ENCODE measurements around the gene IKZF1.

IKZF1 gene

DNA sequence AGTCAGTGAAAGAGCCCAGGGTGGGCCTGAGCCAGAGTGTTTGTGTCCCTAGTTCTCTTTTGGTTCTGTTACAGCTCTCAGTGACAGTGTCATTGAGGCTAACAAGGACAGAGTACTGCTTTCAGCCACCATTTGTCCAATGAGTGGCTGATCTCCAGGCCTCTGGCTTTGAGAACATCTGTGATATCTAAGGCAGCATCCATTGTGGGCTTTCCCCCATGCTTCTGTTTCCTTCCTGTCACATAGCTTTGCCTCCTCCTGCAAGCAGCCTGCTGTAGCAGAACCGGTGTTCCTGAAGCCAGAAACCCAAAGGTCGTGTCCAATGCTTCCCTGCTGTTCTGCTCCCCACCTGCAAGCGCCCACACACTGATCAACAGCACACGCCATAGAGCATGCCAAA, 68.4 kb downstream of the IKZF1 start:
- Histone ChIP-seq H3K27ac (ENCODE audit: poor library complexity, severe bottlenecking) (no peak overlapping the region), H3K4me1 (ENCODE audit: insufficient read depth, poor library complexity, severe bottlenecking) (no peaks in the 10 kb centered on the region), H3K4me3 (ENCODE audit: severe bottlenecking) (no peak overlapping the region), H3K36me3 (ENCODE audit: low read depth) (no peaks in the 10 kb centered on the region), H3K27me3 (ENCODE audit: insufficient read depth, poor library complexity, severe bottlenecking) (peaks cover 9% of the 10 kb centered on the region), H3K9me3 (ENCODE audit: severe bottlenecking) (peaks cover 4% of the 10 kb centered on the region)
- no peak for ATAC-seq (ENCODE audit: low read depth)
- DNase-seq (ENCODE audit: low spot score), result no peak
- TF ChIP-seq, protein P1, sequence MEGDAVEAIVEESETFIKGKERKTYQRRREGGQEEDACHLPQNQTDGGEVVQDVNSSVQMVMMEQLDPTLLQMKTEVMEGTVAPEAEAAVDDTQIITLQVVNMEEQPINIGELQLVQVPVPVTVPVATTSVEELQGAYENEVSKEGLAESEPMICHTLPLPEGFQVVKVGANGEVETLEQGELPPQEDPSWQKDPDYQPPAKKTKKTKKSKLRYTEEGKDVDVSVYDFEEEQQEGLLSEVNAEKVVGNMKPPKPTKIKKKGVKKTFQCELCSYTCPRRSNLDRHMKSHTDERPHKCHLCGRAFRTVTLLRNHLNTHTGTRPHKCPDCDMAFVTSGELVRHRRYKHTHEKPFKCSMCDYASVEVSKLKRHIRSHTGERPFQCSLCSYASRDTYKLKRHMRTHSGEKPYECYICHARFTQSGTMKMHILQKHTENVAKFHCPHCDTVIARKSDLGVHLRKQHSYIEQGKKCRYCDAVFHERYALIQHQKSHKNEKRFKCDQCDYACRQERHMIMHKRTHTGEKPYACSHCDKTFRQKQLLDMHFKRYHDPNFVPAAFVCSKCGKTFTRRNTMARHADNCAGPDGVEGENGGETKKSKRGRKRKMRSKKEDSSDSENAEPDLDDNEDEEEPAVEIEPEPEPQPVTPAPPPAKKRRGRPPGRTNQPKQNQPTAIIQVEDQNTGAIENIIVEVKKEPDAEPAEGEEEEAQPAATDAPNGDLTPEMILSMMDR (IDR thresholded peaks at IDR 0.05; ENCODE audit: poor library complexity, severe bottlenecking), result no peak

DNA sequence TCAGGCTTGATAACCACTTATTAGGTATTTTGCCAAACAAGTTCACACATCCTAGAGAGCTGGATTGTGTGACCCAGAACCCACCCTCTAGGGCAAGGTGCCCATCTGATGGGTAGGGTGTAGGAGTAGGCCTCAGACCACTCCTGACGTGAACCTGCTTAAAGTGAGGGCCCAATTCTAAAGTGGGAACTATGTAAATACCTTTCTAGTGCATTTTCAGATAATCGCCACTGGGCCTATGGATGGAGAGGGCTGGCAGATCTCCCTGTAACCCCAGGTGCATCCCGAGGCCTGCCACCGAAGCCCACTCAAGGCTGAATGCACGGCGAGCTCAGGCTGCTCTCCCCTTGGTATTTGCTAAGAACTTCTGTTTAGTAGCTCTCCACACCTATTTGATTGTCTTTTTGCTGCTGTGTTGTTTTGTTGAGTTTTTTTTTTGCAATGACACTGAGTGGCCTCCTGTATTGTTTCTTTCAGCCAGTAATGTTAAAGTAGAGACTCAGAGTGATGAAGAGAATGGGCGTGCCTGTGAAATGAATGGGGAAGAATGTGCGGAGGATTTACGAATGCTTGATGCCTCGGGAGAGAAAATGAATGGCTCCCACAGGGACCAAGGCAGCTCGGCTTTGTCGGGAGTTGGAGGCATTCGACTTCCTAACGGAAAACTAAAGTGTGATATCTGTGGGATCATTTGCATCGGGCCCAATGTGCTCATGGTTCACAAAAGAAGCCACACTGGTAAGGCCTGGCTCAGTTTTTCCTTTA, 71.7 kb downstream of the IKZF1 start:
- Histone ChIP-seq H3K4me1 (ENCODE audit: insufficient read depth, poor library complexity, severe bottlenecking) (peaks cover 5% of the 10 kb centered on the region), H3K36me3 (ENCODE audit: low read depth) (no peaks in the 10 kb centered on the region), H3K9me3 (ENCODE audit: severe bottlenecking) (no peaks in the 10 kb centered on the region), H3K4me3 (ENCODE audit: severe bottlenecking) (no peak overlapping the region), H3K27ac (ENCODE audit: poor library complexity, severe bottlenecking) (no peak overlapping the region), H3K27me3 (ENCODE audit: insufficient read depth, poor library complexity, severe bottlenecking) (no peaks in the 10 kb centered on the region)
- TF ChIP-seq, protein P1 (IDR thresholded peaks at IDR 0.05; ENCODE audit: poor library complexity, severe bottlenecking), result no peak
- DNase-seq (ENCODE audit: low spot score) (no peak), ATAC-seq (ENCODE audit: low read depth) (no peak)

DNA sequence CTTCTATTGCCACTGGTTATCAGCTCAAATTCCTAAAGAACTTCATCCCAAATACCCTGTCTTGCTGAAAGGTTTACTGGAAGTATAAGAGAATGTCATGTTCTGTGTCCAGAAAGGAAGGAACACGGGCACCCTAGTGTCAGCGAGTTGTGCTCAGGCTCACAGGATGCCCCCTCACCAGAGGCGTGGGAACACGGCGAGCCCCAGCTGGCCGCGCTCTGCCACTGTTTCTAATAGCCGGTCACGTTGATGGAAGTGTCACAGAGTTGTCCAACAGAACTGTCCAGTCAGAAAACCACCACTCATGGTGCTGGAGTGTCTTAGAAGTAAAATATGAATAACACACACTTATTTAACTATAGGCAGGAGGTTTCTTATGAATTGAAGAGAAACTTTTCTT, 72.8 kb downstream of the IKZF1 start:
- DNase-seq (ENCODE audit: low spot score) (no peak), ATAC-seq (ENCODE audit: low read depth) (no peak)
- Histone ChIP-seq H3K27ac (ENCODE audit: poor library complexity, severe bottlenecking) (no peak overlapping the region), H3K4me1 (ENCODE audit: insufficient read depth, poor library complexity, severe bottlenecking) (peaks cover 5% of the 10 kb centered on the region), H3K4me3 (ENCODE audit: severe bottlenecking) (no peak overlapping the region), H3K27me3 (ENCODE audit: insufficient read depth, poor library complexity, severe bottlenecking) (no peaks in the 10 kb centered on the region), H3K36me3 (ENCODE audit: low read depth) (no peaks in the 10 kb centered on the region), H3K9me3 (ENCODE audit: severe bottlenecking) (no peaks in the 10 kb centered on the region)
- TF ChIP-seq, protein P1 (IDR thresholded peaks at IDR 0.05; ENCODE audit: poor library complexity, severe bottlenecking), result no peak

DNA sequence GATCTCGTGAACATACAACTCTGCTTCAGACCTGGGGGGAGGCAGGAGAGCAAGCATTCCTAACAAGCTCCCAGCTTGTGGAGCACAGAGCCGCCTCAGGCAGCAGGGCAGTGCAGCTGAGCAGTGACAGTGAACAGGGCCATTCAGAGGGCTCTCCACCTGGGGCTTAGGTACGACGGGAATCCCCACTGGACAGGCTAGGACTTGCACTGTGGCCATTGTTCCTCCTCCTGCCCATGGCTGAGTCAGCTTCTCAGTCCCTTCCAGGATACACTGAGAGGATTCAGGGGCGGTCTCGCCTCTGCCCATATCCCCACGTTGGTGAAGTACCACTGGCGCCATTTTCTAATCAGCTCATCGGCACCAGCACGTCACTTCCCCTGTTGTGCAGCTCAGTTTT, 74.6 kb downstream of the IKZF1 start:
- H3K27ac ChIP-seq (ENCODE audit: poor library complexity, severe bottlenecking), result no peak overlapping the region
- DNase-seq (ENCODE audit: low spot score) (peak; percentile 88), ATAC-seq (ENCODE audit: low read depth) (peak; percentile 100)
- H3K27me3 ChIP-seq (ENCODE audit: insufficient read depth, poor library complexity, severe bottlenecking), result no peaks in the 10 kb centered on the region
- no peaks in the 10 kb centered on the region for H3K9me3 ChIP-seq (ENCODE audit: severe bottlenecking)
- H3K4me3 ChIP-seq (ENCODE audit: severe bottlenecking), result no peak overlapping the region
- TF ChIP-seq, protein P1 (IDR thresholded peaks at IDR 0.05; ENCODE audit: poor library complexity, severe bottlenecking), result no peak
- H3K36me3 ChIP-seq (ENCODE audit: low read depth), result no peaks in the 10 kb centered on the region
- peaks cover 5% of the 10 kb centered on the region for H3K4me1 ChIP-seq (ENCODE audit: insufficient read depth, poor library complexity, severe bottlenecking)

DNA sequence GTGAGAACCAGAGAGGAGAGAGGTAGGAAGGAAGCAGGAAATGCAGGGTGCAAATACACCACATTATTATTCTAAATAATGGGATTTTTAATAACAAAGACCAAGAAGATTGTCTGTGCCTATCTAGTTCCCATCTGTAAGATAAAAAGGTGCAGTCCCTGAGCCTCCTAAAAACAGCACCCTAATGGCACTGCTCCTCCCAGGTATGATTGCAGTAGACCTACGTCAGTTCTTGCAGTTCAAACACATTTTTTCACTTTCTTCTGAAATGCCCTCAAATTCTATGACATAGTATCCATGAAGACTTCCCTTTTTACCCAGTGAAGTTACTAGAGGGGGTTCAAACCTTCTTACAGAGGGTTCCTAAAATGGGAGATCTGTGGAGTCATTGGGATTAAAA, 75.0 kb downstream of the IKZF1 start:
- Histone ChIP-seq H3K27ac (ENCODE audit: poor library complexity, severe bottlenecking) (no peak overlapping the region), H3K36me3 (ENCODE audit: low read depth) (no peaks in the 10 kb centered on the region), H3K4me3 (ENCODE audit: severe bottlenecking) (no peak overlapping the region), H3K27me3 (ENCODE audit: insufficient read depth, poor library complexity, severe bottlenecking) (no peaks in the 10 kb centered on the region), H3K9me3 (ENCODE audit: severe bottlenecking) (no peaks in the 10 kb centered on the region), H3K4me1 (ENCODE audit: insufficient read depth, poor library complexity, severe bottlenecking) (peaks cover 5% of the 10 kb centered on the region)
- TF ChIP-seq, protein P1 (IDR thresholded peaks at IDR 0.05; ENCODE audit: poor library complexity, severe bottlenecking), result no peak
- no peak for ATAC-seq (ENCODE audit: low read depth)
- DNase-seq (ENCODE audit: low spot score), result no peak
